Measurements from ENCODE around the gene CORO1A.

DNA sequence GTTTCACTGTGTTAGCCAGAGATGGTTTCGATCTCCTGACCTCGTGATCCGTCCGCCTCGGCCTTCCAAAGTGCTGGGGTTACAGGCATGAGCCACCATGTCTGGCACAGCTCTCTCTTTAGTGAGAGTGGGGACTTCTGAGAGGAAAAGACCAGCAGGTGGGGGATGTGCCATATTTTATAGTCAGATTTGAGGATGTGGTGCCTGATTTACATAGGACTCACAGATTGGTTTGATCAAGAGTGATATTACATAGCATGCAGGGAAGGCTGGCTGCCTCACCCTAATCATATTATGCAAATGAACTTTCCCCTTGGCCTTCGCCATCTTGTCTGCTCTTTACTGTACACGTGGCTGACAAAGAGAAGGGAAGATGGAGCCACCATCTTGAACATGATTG is 32.3 kb upstream of the CORO1A start:
- TF ChIP-seq, protein P1, sequence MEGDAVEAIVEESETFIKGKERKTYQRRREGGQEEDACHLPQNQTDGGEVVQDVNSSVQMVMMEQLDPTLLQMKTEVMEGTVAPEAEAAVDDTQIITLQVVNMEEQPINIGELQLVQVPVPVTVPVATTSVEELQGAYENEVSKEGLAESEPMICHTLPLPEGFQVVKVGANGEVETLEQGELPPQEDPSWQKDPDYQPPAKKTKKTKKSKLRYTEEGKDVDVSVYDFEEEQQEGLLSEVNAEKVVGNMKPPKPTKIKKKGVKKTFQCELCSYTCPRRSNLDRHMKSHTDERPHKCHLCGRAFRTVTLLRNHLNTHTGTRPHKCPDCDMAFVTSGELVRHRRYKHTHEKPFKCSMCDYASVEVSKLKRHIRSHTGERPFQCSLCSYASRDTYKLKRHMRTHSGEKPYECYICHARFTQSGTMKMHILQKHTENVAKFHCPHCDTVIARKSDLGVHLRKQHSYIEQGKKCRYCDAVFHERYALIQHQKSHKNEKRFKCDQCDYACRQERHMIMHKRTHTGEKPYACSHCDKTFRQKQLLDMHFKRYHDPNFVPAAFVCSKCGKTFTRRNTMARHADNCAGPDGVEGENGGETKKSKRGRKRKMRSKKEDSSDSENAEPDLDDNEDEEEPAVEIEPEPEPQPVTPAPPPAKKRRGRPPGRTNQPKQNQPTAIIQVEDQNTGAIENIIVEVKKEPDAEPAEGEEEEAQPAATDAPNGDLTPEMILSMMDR (IDR thresholded peaks at IDR 0.05): no peak
- no peak for TF ChIP-seq ZFX (IDR thresholded peaks at IDR 0.05; ENCODE audit: borderline replicate concordance)
